ENCODE data around the gene TMEM97.
"Not testable (repeated sequence)": the region's sequence is repeated elsewhere in the genome, so short reads cannot be mapped to it uniquely, and the experiment has no call there.

TMEM97 gene

DNA sequence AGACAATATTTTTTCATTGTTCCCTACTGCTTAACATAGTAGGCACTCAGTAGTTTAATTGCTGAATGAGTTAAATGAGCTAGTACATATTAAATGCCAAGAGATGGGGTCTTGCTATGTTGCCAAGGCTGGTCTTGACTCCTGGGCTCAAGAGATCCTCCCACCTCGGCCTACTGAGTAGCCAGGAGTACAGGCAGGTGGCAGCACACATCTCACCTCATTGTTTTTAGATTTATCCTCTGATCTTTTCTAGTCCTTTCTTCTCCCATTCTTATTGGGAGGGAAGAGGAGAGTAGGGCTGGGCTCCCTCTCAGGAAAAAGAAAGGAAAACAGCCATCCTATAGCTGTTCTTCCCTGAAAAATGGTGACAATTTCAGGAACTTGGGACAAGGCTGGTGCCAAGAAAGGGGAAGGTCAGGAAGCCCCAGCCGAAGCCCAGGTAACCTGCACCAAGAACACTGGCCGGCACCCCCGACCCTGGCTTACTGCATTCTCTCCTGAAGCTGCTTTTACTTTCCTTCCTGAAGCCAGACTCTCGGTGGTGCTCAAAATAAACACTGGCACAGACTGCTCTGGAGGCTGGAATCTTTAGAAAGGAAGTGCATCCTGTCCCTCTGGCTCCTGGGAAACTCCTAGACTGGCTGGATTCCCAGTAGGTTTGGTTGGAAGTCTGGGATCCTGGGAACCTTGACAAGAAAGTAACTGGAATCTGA lies 19.2 kb downstream of the TMEM97 start:
- no peak for DNase-seq (ENCODE audit: low spot score)

DNA sequence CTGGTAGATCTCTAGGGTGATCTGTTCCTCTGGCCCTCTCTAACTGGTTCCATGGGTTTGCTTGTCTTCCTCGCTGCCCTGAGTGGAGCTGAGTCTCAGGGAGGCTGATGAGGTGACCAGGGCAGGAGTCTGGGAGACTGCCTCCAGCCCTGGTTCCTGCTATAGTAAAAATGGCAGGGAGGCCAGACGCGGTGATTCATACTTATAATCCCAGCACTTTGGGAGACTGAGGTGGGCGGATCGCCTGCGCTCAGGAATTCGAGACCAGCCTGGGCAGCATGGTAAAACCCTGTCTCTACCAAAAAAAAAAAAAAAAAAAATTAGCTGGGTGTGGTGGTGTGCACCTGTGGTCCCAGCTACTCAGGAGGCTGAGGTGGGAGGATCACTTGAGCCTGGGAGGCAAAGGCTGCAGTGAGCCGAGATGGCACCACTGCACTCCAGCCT lies 19.8 kb downstream of the TMEM97 start:
- not testable (repeated sequence) for DNase-seq (ENCODE audit: low spot score)

DNA sequence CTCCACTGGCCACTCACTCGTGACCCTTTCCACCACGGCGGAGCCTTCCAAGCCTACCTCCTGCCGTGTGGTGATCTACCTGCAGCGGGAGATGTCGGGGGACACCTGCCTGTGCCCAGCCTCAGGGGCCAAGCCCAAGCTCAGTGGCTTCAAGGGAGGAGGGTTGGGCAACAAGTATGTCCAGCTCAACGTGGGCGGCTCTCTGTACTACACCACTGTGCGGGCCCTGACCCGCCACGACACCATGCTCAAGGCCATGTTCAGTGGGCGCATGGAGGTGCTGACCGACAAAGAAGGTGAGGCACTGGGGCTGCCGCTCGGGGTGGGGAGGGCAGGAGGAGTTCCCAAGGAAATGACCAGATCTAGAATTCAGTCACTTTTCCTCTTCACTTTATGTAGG lies 20.4 kb downstream of the TMEM97 start:
- DNase-seq (ENCODE audit: low spot score) = no peak

DNA sequence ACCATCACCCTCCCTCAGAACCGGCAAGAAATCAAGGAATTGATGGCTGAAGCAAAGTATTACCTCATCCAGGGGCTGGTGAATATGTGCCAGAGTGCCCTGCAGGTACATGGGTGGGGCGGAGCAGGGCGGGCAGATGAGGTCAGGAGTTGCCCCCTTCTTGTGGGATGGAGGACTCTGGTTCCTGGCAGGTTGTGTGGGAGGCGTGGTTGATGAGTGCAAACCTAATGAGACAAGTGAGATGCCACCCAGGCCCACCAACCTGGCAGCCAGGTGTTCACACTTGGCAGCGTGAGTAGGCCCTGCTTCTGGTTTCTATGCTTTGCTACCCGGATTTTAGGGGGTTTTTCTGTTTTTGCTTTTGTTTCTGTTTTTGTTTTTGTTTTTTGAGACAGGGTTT lies 21.4 kb downstream of the TMEM97 start:
- no peak for DNase-seq (ENCODE audit: low spot score)

DNA sequence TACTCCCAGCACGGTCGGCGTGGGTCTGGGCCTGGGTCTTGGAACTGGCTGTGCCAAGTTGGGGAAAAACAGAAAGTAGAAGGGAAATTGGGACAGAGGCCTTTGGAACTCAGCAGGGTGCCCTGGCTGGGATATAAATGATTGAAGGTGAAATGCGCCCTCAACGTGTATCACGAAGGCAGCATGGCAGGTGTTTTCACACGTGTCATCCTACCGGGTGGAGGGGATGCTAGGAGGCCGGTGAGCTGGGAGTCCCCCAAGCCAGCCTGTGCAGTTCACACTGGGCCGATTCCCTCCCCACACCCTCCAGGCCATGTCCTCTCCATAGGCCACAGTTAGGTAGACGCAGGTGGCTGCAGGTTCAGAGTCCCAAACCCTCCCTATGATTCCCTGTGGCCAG lies 22.5 kb downstream of the TMEM97 start:
- no peak for DNase-seq (ENCODE audit: low spot score)

DNA sequence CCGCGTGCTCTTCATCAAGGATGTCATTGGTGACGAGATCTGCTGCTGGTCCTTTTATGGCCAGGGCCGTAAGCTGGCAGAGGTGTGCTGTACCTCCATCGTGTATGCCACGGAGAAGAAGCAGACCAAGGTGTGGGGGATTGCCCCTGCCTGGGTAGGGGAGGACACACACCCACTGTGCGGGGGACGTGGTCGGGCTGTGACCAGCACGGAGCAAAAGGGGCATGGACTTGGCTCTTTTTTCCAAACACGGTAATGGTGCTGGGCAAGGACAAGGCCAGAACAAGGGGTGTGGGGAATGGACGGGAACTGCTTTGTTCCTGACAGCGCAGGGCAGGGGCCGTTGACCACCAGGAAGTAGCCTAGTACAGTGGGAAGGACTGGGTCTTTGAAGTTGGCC lies 23.3 kb downstream of the TMEM97 start:
- DNase-seq (ENCODE audit: low spot score) = no peak

DNA sequence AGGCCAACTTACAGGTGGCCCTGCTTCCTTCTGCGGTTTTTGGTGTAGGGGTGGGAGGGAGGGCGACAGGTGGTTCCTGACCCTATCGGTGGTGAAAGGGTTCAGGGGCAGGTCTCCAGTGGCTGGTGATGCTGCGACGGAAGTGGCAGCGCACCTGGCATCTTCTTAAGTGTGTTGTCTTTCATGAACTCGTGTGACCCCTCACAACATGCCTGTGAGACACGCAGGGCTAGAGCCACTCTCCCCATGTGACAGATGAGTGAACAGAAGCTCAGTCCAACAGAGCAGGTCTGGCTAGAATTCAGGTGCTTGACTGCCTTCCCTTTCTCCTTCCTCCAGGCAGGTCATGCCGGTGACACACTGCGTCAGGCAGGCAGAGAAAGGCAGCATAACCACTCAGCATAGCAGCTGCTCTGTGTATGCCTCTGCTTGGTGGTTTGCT lies 24.5 kb downstream of the TMEM97 start:
- no peak for DNase-seq (ENCODE audit: low spot score)

DNA sequence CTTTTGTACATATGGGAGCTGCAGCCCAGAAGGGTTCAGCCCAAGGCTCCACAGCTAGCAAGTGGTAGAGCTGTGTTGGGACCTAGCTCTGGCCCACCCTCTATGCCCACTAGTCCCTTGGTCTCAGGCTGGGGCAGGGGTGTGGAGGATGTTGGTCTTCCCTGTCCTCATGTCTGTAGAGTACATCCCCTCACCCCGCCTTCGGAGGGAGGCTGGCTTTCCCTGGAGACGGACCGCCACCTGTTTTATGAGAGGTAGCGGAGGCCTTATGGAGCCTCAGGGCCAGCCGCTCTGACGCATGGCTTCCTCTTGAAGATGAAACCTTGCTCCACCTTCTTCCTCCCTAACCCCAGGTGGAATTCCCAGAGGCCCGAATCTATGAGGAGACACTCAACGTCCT lies 25.0 kb downstream of the TMEM97 start:
- DNase-seq (ENCODE audit: low spot score) = no peak

DNA sequence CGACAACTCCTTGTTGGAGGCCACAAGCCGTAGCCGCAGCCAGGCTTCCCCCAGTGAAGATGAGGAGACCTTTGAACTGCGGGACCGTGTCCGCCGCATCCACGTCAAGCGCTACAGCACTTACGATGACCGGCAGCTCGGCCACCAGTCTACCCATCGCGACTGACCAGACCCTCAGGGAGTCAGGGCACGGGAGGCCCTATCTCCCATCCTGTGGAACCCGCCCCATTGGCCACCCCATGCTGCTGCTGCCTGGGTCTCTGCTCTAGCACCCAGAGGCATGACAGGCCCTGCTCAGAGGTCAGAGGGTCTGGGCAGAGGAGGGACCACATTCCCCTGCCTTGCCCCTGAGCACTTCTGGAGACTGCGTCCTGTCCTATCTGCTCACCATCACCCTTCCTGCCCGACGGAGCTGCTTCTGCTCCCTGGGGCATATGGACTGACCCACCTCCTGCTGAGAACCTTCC lies 25.5 kb downstream of the TMEM97 start:
- no peak for DNase-seq (ENCODE audit: low spot score)

DNA sequence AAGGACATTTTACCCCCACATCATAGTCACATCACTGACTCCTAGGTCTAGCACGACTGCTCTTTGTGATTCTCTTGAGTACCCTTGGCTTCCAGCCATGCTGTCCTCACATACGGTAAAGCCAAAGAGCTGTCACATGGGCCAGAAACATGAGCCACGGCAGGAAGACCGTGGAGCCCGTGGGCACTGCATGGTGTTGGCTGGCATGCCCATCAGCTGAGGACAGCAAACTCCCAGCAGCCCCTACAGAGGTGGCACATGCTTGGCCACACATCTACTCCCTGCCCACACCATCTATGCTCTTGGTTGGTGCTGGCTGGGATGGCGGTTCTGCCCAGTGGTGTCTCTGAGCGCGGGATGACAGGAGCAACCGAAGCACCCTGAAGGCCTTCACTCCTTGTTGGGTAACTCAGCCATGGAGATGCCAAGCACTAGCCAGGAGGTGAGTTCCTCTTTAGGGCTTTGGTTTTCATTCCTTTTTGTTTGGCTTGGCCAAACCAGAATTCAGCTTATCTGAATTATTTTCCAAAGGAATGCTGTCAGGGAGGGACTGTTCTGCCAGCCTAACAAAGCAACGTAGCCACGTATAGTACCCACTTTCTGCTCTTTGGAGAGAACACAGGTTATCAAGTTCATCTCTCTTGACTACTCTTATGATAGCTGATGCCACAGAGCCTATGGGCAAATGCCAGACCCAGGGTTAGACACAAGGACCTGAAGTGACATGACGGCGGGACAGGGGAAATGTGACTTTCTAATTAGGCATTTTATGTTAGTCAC lies 26.6 kb downstream of the TMEM97 start:
- no peak for DNase-seq (ENCODE audit: low spot score)

DNA sequence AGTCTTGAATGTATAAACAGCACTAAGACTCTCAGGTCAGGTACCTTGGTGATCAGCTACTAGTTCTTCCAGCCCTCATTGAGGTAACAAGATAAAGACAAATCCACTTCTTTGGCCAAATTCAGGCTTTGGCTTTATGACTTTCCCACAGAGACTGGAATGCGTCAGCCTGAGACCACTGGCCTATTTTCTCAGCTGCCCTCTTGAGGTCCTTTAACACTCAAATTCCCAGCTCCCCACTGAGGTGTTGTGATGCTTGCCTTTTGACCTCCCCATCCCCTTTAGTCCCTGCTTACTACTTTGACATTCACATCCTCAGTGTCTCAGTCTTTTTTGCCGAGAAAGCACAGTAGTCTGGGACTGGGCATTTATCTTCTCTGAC lies 27.2 kb downstream of the TMEM97 start:
- DNase-seq (ENCODE audit: low spot score) = no peak

DNA sequence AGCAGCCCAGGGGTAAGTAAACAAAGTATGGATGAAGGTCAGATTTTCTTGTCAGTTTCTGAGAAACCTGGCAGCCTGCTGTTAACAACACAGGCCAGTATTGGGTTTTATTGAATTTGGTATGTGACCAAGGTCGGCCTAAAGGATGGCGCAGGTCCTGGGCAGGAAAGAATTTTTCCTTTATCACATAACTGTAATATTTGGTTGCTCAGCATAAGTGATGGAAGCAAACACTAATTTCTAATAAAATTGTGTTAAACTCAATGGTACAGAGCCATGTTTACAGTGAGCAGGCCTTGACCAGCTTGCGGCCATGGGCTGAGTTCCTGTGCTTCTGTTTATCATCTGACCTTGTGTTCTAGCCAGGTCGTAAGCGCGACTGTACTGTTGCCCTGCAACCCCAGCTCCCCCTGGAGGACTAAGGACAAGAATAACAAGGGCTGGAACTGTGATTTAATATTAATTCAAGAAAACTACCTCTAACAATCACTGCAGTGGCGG lies 27.8 kb downstream of the TMEM97 start:
- no peak for DNase-seq (ENCODE audit: low spot score)

DNA sequence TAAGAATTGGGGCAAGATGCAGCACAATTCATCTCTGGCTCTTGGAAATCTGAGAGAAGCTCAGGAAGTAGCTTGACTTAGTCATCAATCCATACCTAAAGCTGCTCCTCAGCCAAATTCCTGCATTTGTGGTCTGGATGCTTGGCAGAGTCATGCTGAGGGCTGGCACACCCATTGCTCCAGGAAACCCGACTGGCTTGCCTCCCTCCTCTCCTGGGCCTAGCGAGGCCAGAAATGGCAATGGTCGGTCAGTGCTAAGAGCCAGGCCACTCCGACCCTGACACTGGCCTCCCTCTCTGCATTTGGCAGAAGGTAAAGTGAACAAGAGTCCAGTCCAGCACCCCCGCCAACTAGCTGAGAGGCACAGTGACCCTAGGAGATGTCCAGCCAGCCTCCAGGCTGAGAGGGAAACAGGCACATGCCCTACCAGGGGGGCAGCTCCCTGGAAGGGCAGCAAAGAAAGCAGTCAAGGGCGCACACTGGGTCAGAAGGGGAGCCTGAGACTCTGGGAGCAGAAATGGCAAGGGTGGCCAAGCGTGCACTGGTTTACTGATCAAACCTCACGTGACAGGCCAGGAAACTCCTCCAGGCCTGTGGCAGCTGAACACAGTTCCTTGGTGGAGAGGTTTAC lies 28.4 kb downstream of the TMEM97 start:
- no peak for DNase-seq (ENCODE audit: low spot score)

DNA sequence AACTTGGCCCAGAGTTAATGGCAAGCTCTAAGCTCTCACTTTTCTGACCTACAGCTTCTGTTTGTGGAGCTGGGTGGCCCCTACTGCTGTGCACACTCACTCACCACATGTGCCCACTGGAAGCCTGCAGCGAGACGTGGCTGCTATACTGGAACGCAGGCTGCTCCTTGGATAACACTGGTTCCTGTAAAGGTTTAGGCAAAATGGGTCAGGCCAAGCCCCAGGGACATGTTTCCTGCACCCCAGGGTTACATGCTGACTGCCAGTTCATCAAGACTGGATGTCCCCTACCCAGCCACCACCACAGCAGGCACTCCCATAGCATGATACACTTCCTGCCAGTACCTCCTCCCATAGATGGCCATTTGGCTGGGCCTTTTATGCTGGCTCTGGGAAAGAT lies 30.0 kb downstream of the TMEM97 start:
- DNase-seq (ENCODE audit: low spot score) = no peak

DNA sequence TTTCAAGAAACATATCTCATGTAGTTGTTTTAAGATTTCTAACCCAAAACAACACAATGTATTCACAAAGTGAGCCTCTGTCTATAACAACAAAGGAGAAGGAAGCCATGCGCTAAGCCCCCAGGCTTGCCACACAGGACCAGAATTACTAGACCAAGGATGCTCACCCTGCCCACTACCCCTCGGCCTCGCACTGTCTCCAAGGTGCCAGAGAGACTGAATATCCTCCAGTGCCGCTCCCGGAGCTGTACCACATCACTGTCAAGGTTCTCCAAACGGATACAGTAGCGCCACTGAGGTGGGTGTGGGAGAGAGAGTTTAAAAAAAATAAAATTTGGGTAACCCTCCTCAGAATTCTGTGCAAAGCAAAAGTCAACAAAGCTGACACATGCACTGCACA lies 31.3 kb downstream of the TMEM97 start:
- DNase-seq (ENCODE audit: low spot score) = no peak

DNA sequence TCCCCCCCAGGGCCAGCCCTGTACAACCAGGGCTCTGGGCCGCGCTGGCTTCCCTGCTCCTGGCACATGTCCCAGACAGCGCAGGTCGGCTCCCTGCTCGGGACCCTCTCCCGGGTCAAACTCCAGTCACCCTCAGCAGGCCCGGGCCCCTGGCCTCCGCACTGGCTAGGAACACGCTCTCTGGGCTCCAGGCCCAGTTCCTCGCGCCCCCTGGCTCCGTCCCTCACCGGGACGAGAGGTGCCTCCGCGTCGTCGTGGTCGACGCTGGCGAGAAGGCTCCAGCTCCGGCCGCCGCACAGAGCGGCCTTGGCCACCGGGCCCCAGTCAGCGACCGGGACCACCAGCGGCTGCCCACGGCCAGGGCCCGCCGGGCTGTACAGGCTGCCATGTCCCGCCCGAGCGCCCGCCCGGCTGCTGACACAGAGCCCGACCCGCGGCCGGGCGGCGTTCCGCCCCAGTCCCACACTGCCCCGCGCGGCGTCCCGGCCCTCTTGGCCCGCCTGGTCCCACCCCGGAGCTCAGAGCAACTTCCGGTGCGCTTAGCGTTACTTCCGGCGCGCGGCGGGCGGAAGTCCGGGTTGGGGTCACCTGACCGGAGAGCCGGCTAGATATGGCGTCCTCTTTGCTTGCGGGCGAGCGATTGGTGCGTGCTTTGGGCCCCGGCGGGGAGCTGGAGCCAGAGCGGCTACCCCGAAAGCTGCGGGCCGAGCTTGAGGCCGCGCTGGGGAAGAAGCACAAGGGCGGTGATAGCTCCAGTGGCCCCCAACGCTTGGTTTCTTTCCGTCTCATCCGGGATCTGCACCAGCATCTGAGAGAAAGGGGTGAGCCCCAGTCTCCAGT lies 38.3 kb downstream of the TMEM97 start, which contains the start of gene POLDIP2:
POLDIP2 (minus strand) TSS at position 467 of the 840 bp plus-strand sequence; CDS start at position 388, 79 bp downstream.
- peak; percentile 96 for DNase-seq (ENCODE audit: low spot score)

DNA sequence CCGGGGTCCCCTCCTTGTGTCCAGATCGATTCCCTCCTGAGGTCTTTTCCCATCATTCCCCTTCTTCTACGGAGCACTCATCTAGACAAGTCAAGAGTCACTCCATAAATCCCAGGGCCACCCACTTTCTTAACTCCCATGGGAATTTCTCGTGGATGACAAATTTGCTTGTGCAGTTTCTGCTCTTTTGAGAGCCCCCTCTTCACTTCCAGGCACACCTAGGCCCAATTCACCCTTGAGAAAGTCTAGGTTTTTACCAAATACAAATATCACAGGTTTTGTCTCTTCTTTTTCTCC lies 38.8 kb downstream of the TMEM97 start:
- DNase-seq (ENCODE audit: low spot score) = no peak

DNA sequence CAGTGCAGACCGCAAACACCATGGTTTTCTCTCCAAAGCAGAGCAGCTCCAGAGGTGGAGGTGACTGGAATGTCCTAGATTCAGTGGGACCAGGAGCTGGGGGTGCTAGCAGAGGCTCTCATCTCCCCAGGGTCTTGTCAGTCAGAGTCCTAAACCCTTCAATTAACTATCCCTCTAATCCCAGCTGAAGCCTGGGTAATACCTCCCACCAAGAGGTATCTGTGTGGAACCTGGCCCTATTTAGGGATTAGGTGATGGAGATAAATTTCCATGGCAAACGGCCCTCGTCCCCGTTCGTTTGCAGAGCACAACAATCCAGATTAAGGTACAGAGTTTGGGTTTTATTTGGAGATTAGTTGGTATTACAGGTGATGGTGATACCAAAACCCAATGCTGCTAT lies 44.2 kb downstream of the TMEM97 start:
- DNase-seq (ENCODE audit: low spot score) = no peak

DNA sequence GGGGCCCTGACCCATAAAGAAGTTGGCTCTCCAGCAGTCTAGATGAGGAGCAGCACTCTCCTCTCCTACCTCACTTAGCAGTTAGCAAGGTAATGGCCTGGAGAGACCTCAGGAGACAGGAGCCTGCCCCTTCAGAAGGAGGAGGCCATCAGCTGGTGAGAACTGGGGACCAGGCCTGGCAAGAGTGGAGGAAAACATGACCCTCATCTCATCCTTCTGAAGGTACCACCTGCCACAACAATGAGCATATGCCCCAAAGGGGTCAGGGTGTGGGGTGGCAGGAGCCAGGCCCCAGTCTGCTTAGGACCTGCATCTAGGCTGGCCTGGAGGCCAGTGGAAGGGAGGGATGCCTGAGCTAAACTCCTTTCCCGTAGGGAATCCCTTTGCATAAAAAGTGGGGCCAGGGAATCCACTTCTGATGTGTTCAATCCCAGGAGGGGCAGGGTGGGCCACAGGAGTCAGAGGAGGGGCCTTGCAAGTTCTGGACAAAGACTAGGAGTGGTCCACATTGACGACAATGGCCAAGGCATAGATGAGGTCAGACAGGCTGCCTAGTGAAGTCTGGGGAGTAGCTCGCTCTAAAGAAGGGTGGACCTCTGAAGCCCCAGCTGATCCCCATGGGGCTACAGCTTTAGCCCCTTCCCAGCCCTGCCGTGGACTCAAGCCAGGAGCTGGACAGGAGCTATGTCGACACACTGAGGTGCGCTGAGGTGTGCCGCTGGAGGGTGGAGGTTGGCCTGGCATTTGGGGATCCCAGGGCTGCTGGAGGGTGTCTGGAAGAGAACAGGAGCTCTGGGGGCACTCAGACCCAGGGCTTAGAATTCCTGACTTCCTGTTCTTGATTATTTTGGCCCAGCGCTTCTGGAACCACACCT lies 45.0 kb downstream of the TMEM97 start:
- no peak for DNase-seq (ENCODE audit: low spot score)

DNA sequence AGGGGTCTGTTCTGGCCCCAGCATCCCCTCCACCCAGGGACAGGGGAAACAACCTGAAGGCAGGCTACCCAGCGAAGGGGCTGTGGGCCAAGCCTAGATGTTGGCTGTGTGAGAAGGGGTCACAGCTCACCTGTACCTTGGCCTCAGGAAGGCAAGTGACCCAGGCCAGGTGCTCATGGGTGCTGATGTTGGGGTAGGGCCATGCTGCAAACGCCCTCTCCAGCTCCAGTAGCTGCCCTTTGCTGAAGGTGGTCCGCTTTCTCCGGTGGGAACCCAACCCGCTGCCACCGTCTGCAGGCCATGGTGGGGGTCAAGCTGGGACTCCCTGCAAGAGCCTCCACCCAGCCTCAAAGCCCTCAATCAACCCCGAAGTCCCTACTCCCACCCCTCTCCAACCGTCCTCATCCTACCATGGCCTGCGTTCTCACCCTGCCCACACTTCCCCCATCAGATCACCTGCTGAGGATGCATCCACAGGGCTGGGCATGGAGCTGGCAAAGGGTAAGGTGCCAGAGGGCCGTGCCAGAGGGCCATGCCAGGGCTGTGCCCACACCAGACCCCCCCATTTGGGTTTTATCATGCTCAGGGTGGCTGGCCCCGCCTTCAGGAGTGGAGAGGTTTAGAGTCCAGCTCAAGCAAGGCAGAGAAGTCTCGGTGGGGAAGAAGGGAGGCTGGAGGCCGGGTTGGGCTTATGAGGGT lies 45.8 kb downstream of the TMEM97 start, which contains the start of gene SEBOX:
SEBOX (minus strand) TSS at position 535 of the 699 bp plus-strand sequence; CDS start at position 487, 48 bp downstream.
- DNase-seq (ENCODE audit: low spot score) = no peak
